H1 (cell line): ENCODE measurements around the gene KLHL35. TPM values are rescaled to one million over a fixed set of nuclear protein-coding genes. Genes with fewer than 3 reads are reported as not detected.

ENCODE experiments used
- CTCF ChIA-PET: fragments of 300-600 bp; sonication (Branson Sonifier 250); formaldehyde crosslinking; loops from one replicate; lab custom pipeline; 2021; ENCODE audit not compliant: partially characterized antibody; lab: Charles Lee
- POLR2A ChIA-PET: fragments of 300-600 bp; sonication (Branson Sonifier 250); formaldehyde crosslinking; loops from one replicate; lab custom pipeline; 2021; ENCODE audit warnings: inconsistent platforms; ENCODE audit not compliant: partially characterized antibody; lab: Charles Lee
- DNase-seq, 2 experiments: peaks; one replicate each; pipeline versions ENCODE4 v3.0.0 to v3.0.0-alpha.2; 2010 to 2022; ENCODE audit warnings: low spot score in 2 of 2, low read depth in 1 of 2, mixed read lengths in 1 of 2
- FAIRE-seq: peaks from 2 replicates; lab custom pipeline; 2011; peaks lifted over from hg19 to GRCh38; lab: Jason Lieb, UNC
- H2AFZ ChIP-seq: 2 replicates; pipeline ENCODE4 v1.8.1; 2012; ENCODE audit warnings: low read length, inconsistent platforms
- H2AK5ac ChIP-seq: 2 replicates; pipeline ENCODE4 v1.6.1; 2013; ENCODE audit warnings: low read depth, low read length
- H2BK120ac ChIP-seq: replicated peaks from 2 replicates; pipeline ENCODE3; 2013; ENCODE audit warnings: low read depth, low read length, inconsistent platforms
- H2BK12ac ChIP-seq: 2 replicates; pipeline ENCODE4 v1.6.1; 2013; ENCODE audit warnings: low read depth, low read length
- H2BK15ac ChIP-seq: 2 replicates; pipeline ENCODE4 v1.6.1; 2013; ENCODE audit warnings: low read length
- H2BK20ac ChIP-seq: 2 replicates; pipeline ENCODE4 v1.6.1; 2013; ENCODE audit warnings: low read length
- H2BK5ac ChIP-seq: 2 replicates; pipeline ENCODE4 v1.6.1; 2013; ENCODE audit warnings: low read depth, low read length
- H3K14ac ChIP-seq: 2 replicates; pipeline ENCODE4 v1.6.1; 2013; ENCODE audit warnings: inconsistent platforms; ENCODE audit not compliant: insufficient read length
- H3K18ac ChIP-seq: 2 replicates; pipeline ENCODE4 v1.6.1; 2013; ENCODE audit warnings: low read length; ENCODE audit errors: extremely low read depth
- H3K23ac ChIP-seq: 2 replicates; pipeline ENCODE4 v1.6.1; 2013; ENCODE audit warnings: inconsistent platforms; ENCODE audit not compliant: insufficient read length
- H3K23me2 ChIP-seq: 2 replicates; pipeline ENCODE4 v1.6.1; 2013; ENCODE audit warnings: low read depth, low read length
- H3K27ac ChIP-seq: 2 replicates; pipeline ENCODE4 v1.6.1; 2011; ENCODE audit warnings: low read depth, low read length, inconsistent platforms
- H3K27me3 ChIP-seq, 4 experiments: replicated peaks in 1 of 4; 1 replicate in 1 of 4; 2 replicates in 3 of 4; pipeline versions ENCODE4 v1.6.1 to v1.8.1; 2011 to 2013; ENCODE audit warnings: low read length in 3 of 4, mild to moderate bottlenecking in 3 of 4, inconsistent platforms in 2 of 4, mixed read lengths in 2 of 4, moderate library complexity in 1 of 4; ENCODE audit not compliant: control insufficient read depth in 3 of 4, insufficient read depth in 3 of 4; ENCODE audit errors: extremely low read depth in 1 of 4
- H3K36me3 ChIP-seq, 4 experiments: 2 replicates each; pipeline versions ENCODE4 v1.6.1 to v1.8.1; 2011 to 2013; ENCODE audit warnings: mild to moderate bottlenecking in 4 of 4, low read length in 3 of 4, moderate library complexity in 2 of 4, control low read depth in 1 of 4, inconsistent platforms in 1 of 4; ENCODE audit not compliant: insufficient read depth in 4 of 4, control insufficient read depth in 2 of 4
- H3K4ac ChIP-seq: replicated peaks from 2 replicates; pipeline ENCODE3; 2013; ENCODE audit warnings: low read length, low read depth, mixed read lengths, inconsistent platforms; ENCODE audit not compliant: insufficient read length
- H3K4me1 ChIP-seq, 4 experiments: replicated peaks in 1 of 4; 1 replicate in 1 of 4; 2 replicates in 3 of 4; pipeline versions ENCODE4 v1.6.1 to v1.8.1; 2011 to 2013; ENCODE audit warnings: low read length in 3 of 4, inconsistent platforms in 2 of 4, mixed read lengths in 1 of 4; ENCODE audit not compliant: insufficient read depth in 4 of 4, control insufficient read depth in 3 of 4
- H3K4me2 ChIP-seq, 2 experiments: 2 replicates each; pipeline versions ENCODE4 v1.6.1 to v1.8.1; 2011 to 2013; ENCODE audit warnings: low read depth in 2 of 2, low read length in 2 of 2, control low read depth in 1 of 2, inconsistent platforms in 1 of 2, mild to moderate bottlenecking in 1 of 2; ENCODE audit not compliant: insufficient read depth in 1 of 2
- H3K4me3 ChIP-seq, 4 experiments: fragments of 200-600, 300-600 bp in 1 of 4; sonication (generic), shearing (Covaris generic), sonication (Bioruptor Twin) in 1 of 4; 2 replicates each; pipeline versions ENCODE4 v1.5.1 to v1.8.1; 2011 to 2016; ENCODE audit warnings: low read length in 4 of 4, low read depth in 3 of 4, control low read depth in 2 of 4, inconsistent platforms in 2 of 4, mild to moderate bottlenecking in 2 of 4, mixed read lengths in 1 of 4, moderate library complexity in 1 of 4; ENCODE audit not compliant: insufficient read depth in 2 of 4; ENCODE audit errors: extremely low read depth in 1 of 4
- H3K56ac ChIP-seq: replicated peaks from 2 replicates; pipeline ENCODE3; 2013; ENCODE audit warnings: low read depth, mild to moderate bottlenecking, mixed read lengths, low read length, inconsistent platforms; ENCODE audit not compliant: insufficient read length
- H3K79me1 ChIP-seq: 2 replicates; pipeline ENCODE4 v1.6.1; 2013; ENCODE audit warnings: low read depth, low read length, control low read depth
- H3K79me2 ChIP-seq, 2 experiments: 2 replicates each; pipeline versions ENCODE4 v1.6.1 to v1.8.1; 2012 to 2013; ENCODE audit warnings: low read length in 2 of 2, mild to moderate bottlenecking in 2 of 2, inconsistent platforms in 1 of 2; ENCODE audit not compliant: insufficient read depth in 2 of 2, control insufficient read depth in 1 of 2
- H3K9ac ChIP-seq, 4 experiments: replicated peaks in 1 of 4; 1 replicate in 1 of 4; 2 replicates in 3 of 4; pipeline versions ENCODE4 v1.6.1 to v1.8.1; 2011 to 2013; ENCODE audit warnings: low read depth in 3 of 4, low read length in 3 of 4, control low read depth in 2 of 4, mild to moderate bottlenecking in 2 of 4, moderate library complexity in 2 of 4, inconsistent platforms in 1 of 4; ENCODE audit errors: extremely low read depth in 1 of 4
- H3K9me3 ChIP-seq, 2 experiments: 2 replicates each; pipeline versions ENCODE4 v1.6.1 to v1.8.1; 2012 to 2013; ENCODE audit warnings: mild to moderate bottlenecking in 2 of 2, moderate library complexity in 2 of 2, control low read depth in 1 of 2, inconsistent platforms in 1 of 2, low read depth in 1 of 2, low read length in 1 of 2, mixed read lengths in 1 of 2; ENCODE audit not compliant: insufficient read depth in 2 of 2
- H4K20me1 ChIP-seq, 2 experiments: replicated peaks in 1 of 2; 2 replicates each; pipeline versions ENCODE3 to v1.8.1; 2011 to 2013; ENCODE audit warnings: inconsistent platforms in 2 of 2, low read length in 2 of 2, mild to moderate bottlenecking in 1 of 2; ENCODE audit not compliant: insufficient read depth in 2 of 2, control insufficient read depth in 1 of 2
- H4K5ac ChIP-seq: 2 replicates; pipeline ENCODE4 v1.6.1; 2013; ENCODE audit warnings: low read length, low read depth, mixed read lengths, inconsistent platforms; ENCODE audit not compliant: insufficient read length
- H4K8ac ChIP-seq: 2 replicates; pipeline ENCODE4 v1.8.0; 2013; ENCODE audit warnings: mild to moderate bottlenecking, moderate library complexity, low read length, inconsistent platforms; ENCODE audit not compliant: insufficient read depth; ENCODE audit errors: extremely low read depth
- H4K91ac ChIP-seq: replicated peaks from 2 replicates; pipeline ENCODE3; 2013; ENCODE audit warnings: low read length, mixed read lengths, inconsistent platforms; ENCODE audit not compliant: insufficient read length
- BACH1 ChIP-seq: IDR thresholded peaks from 2 replicates; pipeline ENCODE4 v1.6.1; 2012; ENCODE audit warnings: low read length, improper control_type of control experiment
- EP300 ChIP-seq, 2 experiments: IDR thresholded peaks; 1 replicate in 1 of 2; 2 replicates in 1 of 2; pipeline ENCODE4 v1.6.1; 2011 to 2012; ENCODE audit warnings: low read depth in 2 of 2, low read length in 2 of 2, mild to moderate bottlenecking in 2 of 2, borderline replicate concordance in 1 of 2, inconsistent platforms in 1 of 2, moderate library complexity in 1 of 2
- GABPA ChIP-seq: IDR thresholded peaks from 2 replicates; pipeline ENCODE4 v1.6.1; 2011; ENCODE audit warnings: mild to moderate bottlenecking, low read length, moderate library complexity, borderline replicate concordance; ENCODE audit not compliant: insufficient read depth
- NANOG ChIP-seq: IDR thresholded peaks from 2 replicates; pipeline ENCODE4 v1.6.1; 2011; ENCODE audit warnings: low read length, low read depth, mild to moderate bottlenecking, inconsistent platforms; ENCODE audit not compliant: insufficient read depth, poor library complexity, severe bottlenecking
- POLR2A ChIP-seq, 2 experiments: IDR thresholded peaks; 1 replicate in 1 of 2; 2 replicates in 1 of 2; pipeline ENCODE4 v1.6.1; 2011; ENCODE audit warnings: low read depth in 2 of 2, low read length in 2 of 2, mild to moderate bottlenecking in 2 of 2; ENCODE audit errors: control extremely low read depth in 1 of 2
- POLR2AphosphoS5 ChIP-seq: IDR thresholded peaks from 2 replicates; pipeline ENCODE4 v1.6.1; 2011; ENCODE audit warnings: low read depth, low read length
- TAF1 ChIP-seq: IDR thresholded peaks from 2 replicates; pipeline ENCODE4 v1.6.1; 2011; ENCODE audit warnings: mild to moderate bottlenecking, low read depth, low read length
- TEAD4 ChIP-seq: IDR thresholded peaks from 2 replicates; pipeline ENCODE4 v1.6.1; 2012; ENCODE audit warnings: low read depth, low read length, inconsistent platforms, mixed read lengths
- WGBS, 2 experiments: shearing (Covaris generic) in 1 of 2; methylation state at CpG; one replicate each; pipeline versions ENCODE4 v1.1.6 to v1.1.7; 2013 to 2015; ENCODE audit warnings: low lambda C conversion rate in 2 of 2, mixed read lengths in 2 of 2, inconsistent platforms in 1 of 2, low coverage in 1 of 2, missing lambda C conversion rate in 1 of 2; ENCODE audit not compliant: insufficient replicate concordance in 2 of 2, insufficient coverage in 1 of 2, insufficient read length in 1 of 2; ENCODE audit errors: extremely low coverage in 1 of 2, missing lambda C conversion rate in 1 of 2; 5-methylcytosine and 5-hydroxymethylcytosine counted together
- polyA plus RNA-seq, 7 experiments: library from polyadenylated mRNA; depleted of rRNA in 3 of 7; stranded (reverse) in 5 of 7; unstranded in 2 of 7; fragments of >200 nt in 5 of 7; fragments of 200-250 nt in 2 of 7; gene quantifications; 1 replicate in 5 of 7; 2 replicates in 1 of 7; 4 replicates in 1 of 7; pipeline versions ENCODE4 v1.2.1 to v1.2.3, GENCODE V29; 2011 to 2013; ENCODE audit warnings: missing spikeins in 2 of 7, mixed read lengths in 2 of 7
- total RNA-seq: library from RNA; stranded (reverse); fragmentation: NEBNext Ultra II Directional; extraction: Animal tissue kit (Norgen Biotek cat#: 25700); gene quantifications from 2 replicates; pipeline ENCODE4 v1.2.1, GENCODE V29; 2021

Gene KLHL35
- total and polyA plus RNA-seq, 2 of the 8 experiments (the other 6 are each of a cell fraction or from before 2014, with no cell fraction given): 0.35 to 0.41 TPM

GRCh38 chr11:75402002-75402773 is 30.8 kb downstream of the KLHL35 start:
- peaks cover 29 to 71% of the 10 kb centered on the region in 2 experiments for H3K79me2 ChIP-seq

More at GRCh38 chr11:75402002-75402773, 30.8 kb downstream of the KLHL35 start:
- no peak overlapping the region for H2BK15ac ChIP-seq
- H3K4me1 ChIP-seq: peaks cover 0 to 9% (median 4%) of the 10 kb centered on the region in 4 experiments; a peak in 6 of 7 replicates
- no peak overlapping the region for H3K14ac ChIP-seq
- no peak for FAIRE-seq
- no peak overlapping the region for H2BK20ac ChIP-seq
- peak overlapping the region; percentile 82 to 93 for H3K4me2 ChIP-seq
- H3K27me3 ChIP-seq: no peaks in the 10 kb centered on the region
- no peak overlapping the region for H2AK5ac ChIP-seq
- ChIA-PET CTCF (interaction anchor here (1.0 to 2.1 kb wide), 5 partner anchors 12 to 74 kb away, joined by 3 to 9 read pairs (median 5); no protein-coding TSS in a partner anchor), POLR2A (interaction anchor here (0.7 to 16.7 kb wide), 13 partner anchors 13 to 388 kb away, joined by 3 to 570 read pairs (median 5); partner anchors contain the start of gene KLHL35)
- H2BK5ac ChIP-seq: no peak overlapping the region
- no peak overlapping the region for H3K56ac ChIP-seq
- H3K4ac ChIP-seq: no peak overlapping the region
- no peak overlapping the region for H2BK12ac ChIP-seq
- no peak overlapping the region for H4K91ac ChIP-seq
- TF ChIP-seq GABPA: no peak
- TF ChIP-seq EP300 (IDR thresholded peaks at IDR 0.05; ENCODE audit: borderline replicate concordance in 1 of 2, low read depth in 2 of 2, low read length in 2 of 2): no peak
- TF ChIP-seq TEAD4: no peak
- no peak for TF ChIP-seq BACH1
- peak; percentile 69 for TF ChIP-seq POLR2AphosphoS5
- no peak for TF ChIP-seq TAF1
- TF ChIP-seq NANOG: no peak
- TF ChIP-seq POLR2A (IDR thresholded peaks at IDR 0.05; ENCODE audit: control extremely low read depth in 1 of 2, low read depth in 2 of 2, low read length in 2 of 2): peak; percentile 31 to 50
- H4K5ac ChIP-seq: no peak overlapping the region
- peak overlapping the region; percentile 8 to 100 (median 52); a peak in 6 of 8 replicates for H3K4me3 ChIP-seq
- no peak overlapping the region for H2BK120ac ChIP-seq
- 89% methylated on average over 10 of the region's 10 CpGs; no CpG with 5 or more reads in 1 of the 2 experiments for WGBS, 2 experiments
- H4K20me1 ChIP-seq: peaks cover 32 to 43% of the 10 kb centered on the region in 2 experiments
- H3K27ac ChIP-seq: peak overlapping the region; percentile 0; the same call in 1 of the 2 replicates
- no peak overlapping the region for H3K23ac ChIP-seq
- H3K9me3 ChIP-seq: no peaks in the 10 kb centered on the region
- DNase-seq: no peak
- peak overlapping the region; percentile 23 for H4K8ac ChIP-seq
- peaks cover 7% of the 10 kb centered on the region for H3K23me2 ChIP-seq
- peak overlapping the region in 1 of 4 experiments; percentile 61; a peak in 1 of 7 replicates for H3K9ac ChIP-seq
- H2AFZ ChIP-seq: no peak overlapping the region
- H3K18ac ChIP-seq: no peak overlapping the region
- H3K36me3 ChIP-seq: peaks cover 49 to 71% (median 64%) of the 10 kb centered on the region in 4 experiments
- peaks cover 8% of the 10 kb centered on the region; the same call in 1 of the 2 replicates for H3K79me1 ChIP-seq
